ENCODE results near the gene LRP8. TPM values are rescaled to one million over a fixed set of nuclear protein-coding genes. Genes with fewer than 3 reads are reported as not detected.
A peak's percentile ranks its signal among the peaks of the same experiment; 100 is the strongest.
"Not testable (repeated sequence)": the region's sequence is repeated elsewhere in the genome, so short reads cannot be mapped to it uniquely, and the experiment has no call there.

Gene LRP8
- total RNA-seq, 2 donors from 2014 or later = 2.5 to 5.3 TPM

- ATAC-seq (peak; percentile 48), DNase-seq (peak; percentile 56 to 62)
- intact Hi-C loops (cut with DNase I, micrococcal nuclease) = no loop called here
These were observed 31.6 kb downstream of the LRP8 start for GRCh38 chr1:53296117-53296749.

- peak; percentile 98 for ATAC-seq
- DNase-seq = peak; percentile 52 to 72
- intact Hi-C loops (cut with DNase I, micrococcal nuclease) = no loop called here
These were observed 32.1 kb downstream of the LRP8 start for GRCh38 chr1:53295726-53296116.

GRCh38 chr1:53295295-53295694 is 32.6 kb downstream of the LRP8 start:
- intact Hi-C loops (cut with DNase I, micrococcal nuclease) = no loop called here
- ATAC-seq (no peak), DNase-seq (no peak)

GRCh38 chr1:53294567-53294966 is 33.3 kb downstream of the LRP8 start:
- ATAC-seq (no peak), DNase-seq (no peak)
- intact Hi-C loops (cut with DNase I, micrococcal nuclease) = no loop called here

- intact Hi-C loops (cut with DNase I, micrococcal nuclease) = no loop called here
- no peak for DNase-seq
- ATAC-seq = no peak
These were observed 33.8 kb downstream of the LRP8 start for GRCh38 chr1:53294061-53294460.

GRCh38 chr1:53293123-53293522 is 34.7 kb downstream of the LRP8 start:
- ATAC-seq (no peak), DNase-seq (no peak)
- intact Hi-C loops (cut with DNase I, micrococcal nuclease) = no loop called here

GRCh38 chr1:53292690-53293089 is 35.2 kb downstream of the LRP8 start:
- intact Hi-C loops (cut with DNase I, micrococcal nuclease) = no loop called here
- ATAC-seq = no peak
- DNase-seq = no peak

- intact Hi-C loops (cut with DNase I, micrococcal nuclease) = no loop called here
- ATAC-seq (no peak), DNase-seq (no peak)
These were observed 36.3 kb downstream of the LRP8 start for GRCh38 chr1:53291574-53291973.

GRCh38 chr1:53288790-53289429 is 39.0 kb downstream of the LRP8 start:
- DNase-seq = no peak
- intact Hi-C loops (cut with DNase I, micrococcal nuclease) = no loop called here
- no peak for ATAC-seq

GRCh38 chr1:53288002-53288789 is 39.7 kb downstream of the LRP8 start:
- DNase-seq (no peak), ATAC-seq (peak; percentile 40)
- intact Hi-C loops (cut with DNase I, micrococcal nuclease) = no loop called here

GRCh38 chr1:53286955-53287354 is 40.9 kb downstream of the LRP8 start:
- no peak for DNase-seq
- ATAC-seq = no peak
- intact Hi-C loops (cut with DNase I, micrococcal nuclease) = no loop called here

GRCh38 chr1:53285969-53286760 is 41.7 kb downstream of the LRP8 start:
- ATAC-seq = no peak

GRCh38 chr1:53285546-53285945 is 42.3 kb downstream of the LRP8 start:
- ATAC-seq = no peak
- intact Hi-C loops (cut with DNase I, micrococcal nuclease) = no loop called here
- DNase-seq = no peak

More at GRCh38 chr1:53285969-53286760, 41.7 kb downstream of the LRP8 start:
- intact Hi-C loops (cut with DNase I, micrococcal nuclease) = no loop called here
- DNase-seq = no peak

GRCh38 chr1:53284224-53285020 is 43.4 kb downstream of the LRP8 start:
- intact Hi-C loops (cut with DNase I, micrococcal nuclease) = no loop called here
- ATAC-seq = no peak

GRCh38 chr1:53283156-53283555 is 44.7 kb downstream of the LRP8 start:
- not testable (repeated sequence) for ATAC-seq

More at GRCh38 chr1:53284224-53285020, 43.4 kb downstream of the LRP8 start:
- DNase-seq = no peak

GRCh38 chr1:53281133-53281532 is 46.7 kb downstream of the LRP8 start:
- intact Hi-C loops (cut with DNase I, micrococcal nuclease) = no loop called here
- DNase-seq (no peak), ATAC-seq (no peak)

More at GRCh38 chr1:53283156-53283555, 44.7 kb downstream of the LRP8 start:
- intact Hi-C loops (cut with DNase I, micrococcal nuclease); DNase-seq: not testable (repeated sequence)

GRCh38 chr1:53280496-53280895 is 47.4 kb downstream of the LRP8 start:
- ATAC-seq (no peak), DNase-seq (no peak)
- intact Hi-C loops (cut with DNase I, micrococcal nuclease) = no loop called here
